Cardiac septum (tissue), 1 donor: ENCODE results near the gene MSH5. TPM values are rescaled to one million over a fixed set of nuclear protein-coding genes. Genes with fewer than 3 reads are reported as not detected.
"Not testable (repeated sequence)": the region's sequence is repeated elsewhere in the genome, so short reads cannot be mapped to it uniquely, and the experiment has no call there.

Experiments
- DNase-seq: peaks from one replicate; pipeline ENCODE4 v3.0.0-alpha.2; 2020; ENCODE audit warnings: low spot score
- intact Hi-C: fragments of 100-400 bp; cut with DNase I; formaldehyde crosslinking; loops from one replicate; pipeline ENCODE4 v1.14.0; 2022
- long read RNA-seq: library from polyadenylated mRNA; unstranded; transcript quantifications from one replicate; pipeline ENCODE4 v2.0.0, GENCODE V29; 2021
- total RNA-seq: library from RNA; stranded (reverse); fragmentation: NEBNext Ultra II Directional; extraction: Animal tissue kit (Norgen Biotek cat#: 25700); gene quantifications from one replicate; pipeline ENCODE4 v1.2.1, GENCODE V29; 2021
- donor health status: DM: no; HTN: no; CAD: no.

MSH5 gene
- total RNA-seq: 1.7 TPM
- long read RNA-seq, partial matches to known transcripts: 0 of 1 reads
- long read RNA-seq, other reads (novel, unspliced or antisense): 1 of 1 reads

- intact Hi-C loops: loop anchor here (5.0 kb wide), 1 partner anchor 57 kb away; the partner anchor contains the start of gene VARS1
- DNase-seq: peak; percentile 99
These were observed at the start of gene MSH5 for GRCh38 chr6:31739639-31740396. TSS of gene MSH5 (plus strand) at chr6:31740005. CDS start at chr6:31740467, 462 bp downstream.

GRCh38 chr6:31690231-31691077, 49.4 kb upstream of the MSH5 start:
- intact Hi-C loops: no loop called here
- no peak for DNase-seq

DNA sequence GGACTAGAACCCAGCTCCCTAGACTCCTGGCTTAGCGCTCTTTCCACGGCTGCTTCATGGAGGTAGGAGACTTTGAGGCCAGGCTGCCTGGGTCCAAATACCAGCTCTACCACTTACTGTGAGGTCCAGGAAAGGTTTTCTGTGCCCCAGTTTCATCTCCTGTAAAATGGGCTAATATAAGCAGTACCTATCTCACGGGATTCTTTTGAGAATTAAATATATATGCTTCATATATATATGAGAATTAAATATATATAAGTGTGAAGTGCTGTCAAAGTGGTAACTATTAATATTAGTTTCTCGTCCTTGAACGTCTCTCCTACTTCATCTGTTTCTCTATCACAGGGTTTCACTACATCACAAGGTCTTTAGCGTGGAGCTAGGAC, 48.7 kb upstream of the MSH5 start:
- no peak for DNase-seq
- intact Hi-C loops: no loop called here

DNA sequence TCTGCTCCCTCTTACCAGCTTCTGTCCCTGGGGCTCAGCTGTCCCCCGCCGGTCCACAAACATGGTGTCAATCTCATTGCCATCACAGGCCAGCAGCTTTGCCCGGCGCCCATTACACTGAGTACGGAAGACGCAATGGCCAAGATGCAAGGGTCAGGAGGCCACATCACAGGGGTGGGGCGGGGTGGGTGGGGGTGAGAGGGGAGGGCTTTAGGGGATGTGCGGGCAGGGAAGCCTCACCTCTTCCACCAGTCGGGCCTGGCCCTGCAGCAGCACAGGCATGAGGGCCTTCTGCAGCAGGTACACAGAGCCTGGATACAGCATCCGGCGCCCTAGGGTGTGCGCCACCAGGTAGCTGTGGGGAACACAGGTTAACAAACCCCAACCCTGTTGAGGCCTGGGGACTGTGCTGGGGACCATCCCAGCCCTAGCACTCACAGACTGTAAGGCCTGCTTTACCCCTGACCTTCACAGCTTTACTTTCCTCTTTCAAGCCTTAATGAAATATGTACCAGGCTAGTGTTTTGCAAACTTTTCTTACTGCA, 48.2 kb upstream of the MSH5 start:
- intact Hi-C loops: no loop called here
- DNase-seq: no peak

GRCh38 chr6:31692353-31692752, 47.5 kb upstream of the MSH5 start:
- DNase-seq: no peak

DNA sequence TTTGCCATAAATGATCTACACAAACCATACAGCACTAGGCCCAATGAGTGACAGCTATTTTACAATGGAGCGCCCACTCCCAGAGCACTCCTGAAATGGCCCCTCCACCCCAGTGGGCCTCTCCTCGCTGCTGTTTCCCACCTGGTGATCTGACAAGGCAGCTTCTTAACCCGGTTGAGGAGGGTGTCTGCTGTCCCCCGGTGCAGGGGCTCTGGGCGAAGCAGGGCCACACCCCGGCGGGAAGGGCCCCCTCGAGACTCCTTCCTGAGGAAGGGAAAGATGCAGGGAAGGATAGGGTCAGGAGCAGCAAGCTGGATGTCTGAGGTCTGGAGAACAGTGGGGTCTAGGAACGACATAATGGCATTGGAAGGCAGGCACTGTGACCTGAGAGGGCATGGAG, 46.9 kb upstream of the MSH5 start:
- intact Hi-C loops: no loop called here
- no peak for DNase-seq

More at GRCh38 chr6:31692353-31692752, 47.5 kb upstream of the MSH5 start:
- intact Hi-C loops: no loop called here

GRCh38 chr6:31693535-31693934, 46.3 kb upstream of the MSH5 start:
- intact Hi-C loops: no loop called here
- no peak for DNase-seq

- intact Hi-C loops: no loop called here
- DNase-seq: no peak
These were observed 42.2 kb upstream of the MSH5 start for GRCh38 chr6:31697555-31697954.

- intact Hi-C loops: no loop called here
- no peak for DNase-seq
These were observed 38.9 kb upstream of the MSH5 start for GRCh38 chr6:31700740-31701401.

DNA sequence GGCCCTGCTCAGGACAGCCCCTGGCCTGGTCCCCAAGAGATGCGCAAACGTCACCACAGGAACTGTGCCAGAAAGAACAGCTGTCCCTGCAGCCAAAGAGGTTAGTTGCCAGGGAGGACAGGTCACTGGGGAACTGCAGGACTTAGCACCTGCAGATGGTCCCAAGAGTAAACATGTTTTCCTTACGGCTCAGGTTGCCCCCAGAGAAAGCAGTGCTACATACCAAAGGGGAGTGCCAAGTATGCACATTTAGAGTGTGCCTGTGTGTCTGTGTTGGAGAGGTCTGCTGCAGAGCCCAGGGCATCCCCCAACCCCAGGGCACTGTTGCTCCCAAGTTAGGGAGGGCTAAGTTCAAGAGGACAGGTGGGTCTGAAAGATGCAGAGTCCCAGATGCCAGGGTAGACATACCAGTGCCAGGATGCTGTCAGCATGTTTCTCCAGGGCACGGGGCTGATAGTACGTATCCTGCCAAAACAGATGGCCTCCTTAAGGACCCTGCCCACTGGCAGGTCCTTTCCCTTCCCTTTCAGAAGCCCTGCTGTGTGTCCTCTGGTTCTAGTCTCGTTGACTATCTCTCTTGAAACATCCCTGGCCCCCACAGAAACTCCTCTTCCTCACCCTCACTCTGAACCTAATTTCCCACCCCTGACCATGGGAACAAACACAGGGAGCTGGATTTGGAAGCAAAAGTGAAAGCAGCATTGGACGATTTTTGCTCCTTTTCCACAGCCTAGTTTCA, 38.0 kb upstream of the MSH5 start:
- intact Hi-C loops: loop anchor here (2.0 kb wide), 1 partner anchor 27 kb away; the partner anchor contains the start of gene DDAH2
- no peak for DNase-seq

DNA sequence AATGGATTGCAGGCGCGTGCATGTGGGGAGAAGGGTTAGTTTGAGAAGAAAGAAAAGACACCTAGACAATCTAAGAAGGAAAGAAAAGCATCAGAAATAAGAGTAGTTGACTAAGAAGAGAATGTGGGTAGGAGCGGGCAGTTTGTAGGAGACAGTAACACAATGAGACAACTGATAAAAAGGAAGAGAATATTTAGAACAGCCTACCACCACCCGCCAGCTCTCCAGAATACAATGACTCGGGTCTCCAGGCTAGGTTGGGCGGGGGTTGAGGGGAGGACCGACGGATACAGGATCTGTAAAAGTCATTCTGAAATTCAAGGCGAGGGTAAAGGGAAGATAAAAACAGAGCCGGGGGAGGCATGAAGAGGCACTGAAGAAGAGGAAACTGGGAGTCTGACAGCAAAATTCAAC, 37.4 kb upstream of the MSH5 start:
- intact Hi-C loops: loop anchor here (2.0 kb wide), 1 partner anchor 26 kb away; the partner anchor contains the start of gene DDAH2
- DNase-seq: no peak

DNA sequence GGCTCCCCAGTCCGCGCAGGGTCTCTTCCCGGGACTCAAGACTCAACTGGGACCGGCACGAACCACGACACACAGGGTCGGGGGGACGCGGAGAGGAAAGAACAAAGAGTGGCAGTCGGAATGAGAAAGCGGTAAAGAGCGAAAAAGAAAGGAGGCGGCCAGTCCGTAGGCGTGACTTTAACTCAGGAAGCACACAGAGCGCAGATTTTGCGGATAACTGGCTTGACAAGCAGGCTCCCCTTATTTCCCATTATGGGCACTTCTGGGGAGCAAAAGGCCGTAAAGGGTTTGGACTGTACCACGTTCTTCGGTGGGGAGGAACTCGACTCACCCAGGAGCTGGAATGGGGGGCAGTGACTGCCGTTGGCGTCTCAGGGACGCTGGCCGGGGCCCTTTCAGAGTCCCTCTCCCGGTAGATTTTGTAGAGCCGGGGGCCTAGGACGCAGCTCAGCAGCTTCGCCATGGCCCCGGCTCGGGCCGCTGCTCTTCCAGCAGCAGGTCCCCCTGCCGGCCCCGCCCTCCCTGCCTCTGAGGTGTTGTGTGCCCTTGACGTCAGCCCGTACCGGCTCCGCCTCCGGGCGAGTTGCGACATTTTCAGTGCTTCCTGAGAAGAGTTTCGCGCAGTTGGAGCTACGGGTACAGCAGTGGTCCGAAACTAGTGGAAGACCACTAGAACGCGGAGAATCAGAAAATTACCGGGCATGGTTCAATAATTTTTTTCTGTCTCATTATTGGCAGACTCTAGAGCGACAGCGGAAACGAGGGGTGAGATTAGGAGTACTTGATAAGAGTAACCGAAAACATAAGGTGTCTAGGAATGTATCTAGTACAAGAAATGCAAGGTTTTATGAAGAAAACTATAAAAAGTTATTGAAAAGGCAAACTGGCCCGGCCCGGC, 36.7 kb upstream of the MSH5 start, which contains the start of gene ABHD16A:
Gene ABHD16A (minus strand): TSS at position 506 of the 898 bp plus-strand sequence. CDS start 43 bp downstream, at position 463.
- intact Hi-C loops: loop anchor here (2.0 kb wide), 1 partner anchor 26 kb away; the partner anchor contains the start of gene DDAH2
- peak; percentile 100 for DNase-seq

DNA sequence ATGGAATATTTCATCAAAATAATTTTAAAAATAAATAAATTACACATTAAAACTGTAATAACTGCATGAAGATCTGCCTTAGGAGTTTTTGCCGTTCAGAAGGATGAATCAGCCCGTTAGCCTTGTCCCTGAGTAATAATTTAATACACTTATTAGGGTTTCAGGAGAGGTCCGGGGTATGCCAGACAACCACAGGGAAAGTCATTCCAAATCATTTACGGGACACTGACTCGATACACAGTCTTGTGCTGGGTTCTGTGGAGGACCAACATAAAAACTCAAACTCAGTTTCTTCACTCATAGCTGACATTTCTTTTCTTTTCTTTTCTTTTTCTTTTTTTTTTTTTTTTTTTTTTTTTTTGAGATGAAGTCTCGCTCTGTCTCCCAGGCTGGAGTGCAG, 33.9 kb upstream of the MSH5 start:
- intact Hi-C loops: no loop called here
- DNase-seq: no peak

GRCh38 chr6:31706599-31706998, 33.2 kb upstream of the MSH5 start, which contains the start of gene LY6G6F:
TSS of gene LY6G6F (plus strand) at chr6:31706866. CDS start at chr6:31706907, 41 bp downstream.
- intact Hi-C loops: no loop called here
- no peak for DNase-seq

GRCh38 chr6:31707701-31708100, 32.1 kb upstream of the MSH5 start:
- DNase-seq: no peak

DNA sequence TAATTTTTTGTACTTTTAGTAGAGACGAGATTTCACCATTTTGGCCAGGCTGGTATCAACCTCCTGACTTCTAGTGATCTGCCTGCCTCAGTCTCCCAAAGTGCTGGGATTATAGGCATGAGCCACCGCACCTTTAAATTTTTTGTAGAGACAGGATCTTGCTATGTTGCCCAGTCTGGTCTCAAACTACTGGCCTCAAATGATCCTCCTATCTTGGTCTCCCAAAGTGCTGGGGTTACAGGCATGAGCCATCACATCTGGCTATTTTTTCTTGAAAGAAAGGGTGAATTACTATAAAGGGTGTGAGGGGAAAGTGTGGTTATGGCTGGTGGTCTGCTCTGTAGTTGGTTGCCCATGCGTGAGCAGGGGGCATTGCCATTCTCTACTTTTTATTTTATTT, 31.6 kb upstream of the MSH5 start:
- intact Hi-C loops: no loop called here
- no peak for DNase-seq

More at GRCh38 chr6:31707701-31708100, 32.1 kb upstream of the MSH5 start:
- intact Hi-C loops: no loop called here

DNA sequence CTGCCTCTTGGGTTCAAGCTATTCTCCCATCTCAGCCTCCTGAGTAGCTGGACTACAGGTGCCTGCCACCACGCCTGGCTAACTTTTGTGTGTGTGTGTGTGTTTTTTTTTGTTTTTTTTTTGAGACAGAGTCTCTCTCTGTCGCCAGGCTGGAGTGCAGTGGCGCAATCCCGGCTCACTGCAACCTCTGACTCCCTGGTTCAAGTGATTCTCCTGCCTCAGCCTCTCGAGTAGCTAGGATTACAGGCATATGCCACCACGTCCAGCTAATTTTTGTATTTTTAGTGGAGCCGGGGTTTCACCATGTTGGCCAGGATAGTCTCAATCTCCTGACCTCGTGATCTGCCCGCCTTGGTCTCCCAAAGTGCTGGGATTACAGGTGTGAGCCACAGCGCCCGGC, 30.6 kb upstream of the MSH5 start:
- intact Hi-C loops, DNase-seq: not testable (repeated sequence)
